Measurements from ENCODE around the gene CLASP1. TPM values are rescaled to one million over a fixed set of nuclear protein-coding genes. Genes with fewer than 3 reads are reported as not detected.

Gene CLASP1
- total RNA-seq, 1 experiment from 2014 or later: 33.6 TPM

- no peak for DNase-seq (ENCODE audit: low spot score)
Measured at GRCh38 chr2:121427187-121427689, 222.0 kb downstream of the CLASP1 start.

- DNase-seq (ENCODE audit: low spot score): no peak
Measured at GRCh38 chr2:121420486-121420885, 228.8 kb downstream of the CLASP1 start.

- no peak for DNase-seq (ENCODE audit: low spot score)
Measured at GRCh38 chr2:121419081-121419699, 230.1 kb downstream of the CLASP1 start.

- DNase-seq (ENCODE audit: low spot score): no peak
Measured at GRCh38 chr2:121418494-121419058, 230.7 kb downstream of the CLASP1 start.

- DNase-seq (ENCODE audit: low spot score): no peak
Measured at GRCh38 chr2:121417826-121418225, 231.4 kb downstream of the CLASP1 start.

- no peak for DNase-seq (ENCODE audit: low spot score)
Measured at GRCh38 chr2:121415727-121416126, 233.5 kb downstream of the CLASP1 start.

GRCh38 chr2:121412349-121412748, 236.9 kb downstream of the CLASP1 start:
- DNase-seq (ENCODE audit: low spot score): no peak

GRCh38 chr2:121409966-121410365, 239.3 kb downstream of the CLASP1 start:
- DNase-seq (ENCODE audit: low spot score): no peak

- no peak for DNase-seq (ENCODE audit: low spot score)
Measured at GRCh38 chr2:121409388-121409787, 239.9 kb downstream of the CLASP1 start.

- DNase-seq (ENCODE audit: low spot score): no peak
Measured at GRCh38 chr2:121408641-121409040, 240.6 kb downstream of the CLASP1 start.

GRCh38 chr2:121405233-121405632, 244.0 kb downstream of the CLASP1 start:
- no peak for DNase-seq (ENCODE audit: low spot score)

- DNase-seq (ENCODE audit: low spot score): no peak
Measured at GRCh38 chr2:121400201-121400600, 249.1 kb downstream of the CLASP1 start.

GRCh38 chr2:121398853-121399252, 250.4 kb downstream of the CLASP1 start:
- no peak for DNase-seq (ENCODE audit: low spot score)

GRCh38 chr2:121390082-121390692, 259.1 kb downstream of the CLASP1 start:
- no peak for DNase-seq (ENCODE audit: low spot score)

- DNase-seq (ENCODE audit: low spot score): no peak
Measured at GRCh38 chr2:121388371-121388770, 260.9 kb downstream of the CLASP1 start.

GRCh38 chr2:121387591-121388325, 261.5 kb downstream of the CLASP1 start:
- DNase-seq (ENCODE audit: low spot score): no peak

- DNase-seq (ENCODE audit: low spot score): no peak
Measured at GRCh38 chr2:121386707-121387106, 262.6 kb downstream of the CLASP1 start.

- DNase-seq (ENCODE audit: low spot score): no peak
Measured at GRCh38 chr2:121386102-121386501, 263.2 kb downstream of the CLASP1 start.

GRCh38 chr2:121382744-121383143, 266.5 kb downstream of the CLASP1 start:
- DNase-seq (ENCODE audit: low spot score): no peak

- no peak for DNase-seq (ENCODE audit: low spot score)
Measured at GRCh38 chr2:121377646-121378045, 271.6 kb downstream of the CLASP1 start.

GRCh38 chr2:121376535-121377250, 272.6 kb downstream of the CLASP1 start:
- DNase-seq (ENCODE audit: low spot score): no peak

GRCh38 chr2:121375621-121376159, 273.6 kb downstream of the CLASP1 start:
- DNase-seq (ENCODE audit: low spot score): no peak
